GM19238 (cell line): Measurements from ENCODE around the gene ZNF536.
"Not testable (repeated sequence)": the region's sequence is repeated elsewhere in the genome, so short reads cannot be mapped to it uniquely, and the experiment has no call there.

Source experiments
- DNase-seq: peaks from one replicate; pipeline ENCODE4 v3.0.0; 2011; ENCODE audit warnings: low spot score; ENCODE audit not compliant: insufficient read length

The ZNF536 gene

GRCh38 chr19:30341611-30342201 is 30.5 kb upstream of the ZNF536 start:
- DNase-seq, result no peak

DNA sequence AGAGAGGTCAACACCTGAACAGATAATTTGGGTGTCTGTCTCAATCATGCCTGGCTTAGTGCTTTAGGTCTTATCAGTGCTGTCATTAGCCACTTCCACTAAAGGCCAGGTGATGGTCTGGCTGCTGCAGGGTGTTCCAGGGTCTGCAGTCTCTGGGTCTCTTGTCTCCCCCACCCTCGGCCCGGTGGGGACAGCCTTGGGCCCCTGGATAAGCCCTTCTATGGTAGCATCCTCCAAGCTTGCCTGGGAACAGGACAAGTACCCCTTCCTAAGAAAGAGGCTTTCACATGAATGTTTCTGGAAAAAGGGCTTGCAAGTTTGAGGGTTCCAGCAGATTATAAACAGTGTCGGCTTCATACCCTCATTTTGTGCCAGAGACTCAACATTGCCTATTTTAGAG is 29.3 kb upstream of the ZNF536 start:
- DNase-seq, result no peak

GRCh38 chr19:30344446-30345425 is 27.4 kb upstream of the ZNF536 start:
- no peak for DNase-seq

- no peak for DNase-seq
These were observed 26.5 kb upstream of the ZNF536 start for GRCh38 chr19:30345686-30346085.

DNA sequence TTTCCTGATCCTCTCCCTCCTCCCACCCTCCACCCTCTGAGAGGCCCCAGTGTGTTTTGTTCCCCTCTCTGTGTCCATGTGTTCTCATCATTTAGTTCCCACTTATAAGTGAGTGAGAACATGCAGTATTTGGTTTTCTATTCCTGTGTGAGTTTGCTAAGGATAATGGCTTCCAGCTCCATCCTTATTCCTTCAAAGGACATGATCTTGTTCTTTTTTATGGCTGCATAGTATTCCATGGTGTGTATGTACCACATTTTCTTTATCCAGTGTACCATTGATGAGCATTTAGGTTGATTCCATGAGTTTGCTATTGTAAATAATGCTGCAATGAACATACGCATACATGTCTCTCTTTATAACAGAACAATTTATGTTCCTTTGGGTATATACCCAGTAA is 25.7 kb upstream of the ZNF536 start:
- DNase-seq, result not testable (repeated sequence)

DNA sequence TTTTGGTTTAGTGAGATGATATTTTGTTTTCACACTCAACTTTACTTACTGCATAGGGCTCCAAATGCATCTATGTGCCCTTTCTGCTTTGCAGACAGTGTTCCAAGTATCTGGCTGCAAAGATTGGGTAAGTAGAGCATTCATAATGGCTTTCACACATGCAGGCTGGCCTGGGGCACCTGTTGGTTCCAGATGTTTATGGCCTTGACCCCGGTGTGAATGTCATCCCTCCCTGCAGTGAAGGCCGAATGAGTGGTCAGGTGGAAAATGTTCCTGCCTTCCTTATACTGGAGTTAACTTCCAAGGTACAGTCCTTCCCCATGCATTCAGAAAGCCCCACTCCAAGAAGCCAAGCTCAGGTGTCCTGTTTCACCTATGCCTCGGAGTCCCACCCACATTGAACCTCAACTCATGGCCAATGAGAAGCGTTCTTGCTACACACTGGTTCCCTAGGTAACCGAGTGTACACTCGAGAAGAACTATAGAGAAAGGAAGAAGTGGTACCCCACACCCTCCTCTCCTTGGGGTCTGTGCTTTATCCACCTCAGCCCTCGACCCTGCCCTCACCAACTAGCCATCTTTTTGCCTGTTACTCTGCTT is 23.0 kb upstream of the ZNF536 start:
- DNase-seq, result no peak

DNA sequence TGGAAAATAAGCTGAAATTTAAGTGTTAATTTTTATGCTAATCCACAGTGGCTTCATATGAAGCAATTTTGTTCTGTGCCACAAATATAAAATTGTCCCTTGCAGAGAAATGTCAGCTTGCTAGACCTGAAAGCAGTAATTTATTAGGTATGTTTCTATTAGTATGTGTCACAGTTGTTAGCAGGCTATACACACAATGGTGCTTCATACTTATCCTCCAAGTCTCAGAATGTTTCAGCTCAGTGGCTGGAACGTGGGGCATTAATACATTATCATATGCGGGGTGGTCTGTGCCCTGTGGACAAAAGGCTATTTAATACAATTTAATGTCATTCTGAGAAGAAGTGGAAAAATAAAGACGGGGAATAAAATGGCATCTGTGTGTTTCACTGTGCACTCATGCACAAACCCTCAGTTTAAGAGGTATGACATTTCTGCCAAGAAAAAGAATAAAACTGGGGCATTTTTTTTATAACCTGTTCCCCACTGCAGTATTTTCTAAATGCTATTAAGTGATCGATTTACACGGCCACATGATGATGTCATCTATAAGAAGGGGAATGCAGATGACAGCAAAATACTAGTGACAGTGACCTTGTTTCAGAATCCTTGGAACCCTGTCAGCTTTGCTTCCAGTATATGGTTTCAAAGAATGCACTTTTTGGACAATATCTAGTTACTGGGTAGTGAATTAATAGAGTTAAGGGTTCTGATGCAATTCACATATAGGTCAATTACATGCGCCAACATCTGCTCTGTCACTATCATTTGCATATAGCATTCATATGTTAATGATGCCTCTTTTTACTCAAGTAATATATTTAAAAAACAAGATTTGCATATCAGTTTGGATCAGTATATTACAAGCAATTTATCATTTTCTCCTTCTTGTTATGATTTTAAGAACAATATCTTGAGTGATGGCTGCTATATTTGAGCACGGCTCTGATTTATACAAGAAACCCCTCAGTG is 21.2 kb upstream of the ZNF536 start:
- no peak for DNase-seq

GRCh38 chr19:30351774-30352173 is 20.4 kb upstream of the ZNF536 start:
- no peak for DNase-seq

GRCh38 chr19:30353394-30353945 is 18.7 kb upstream of the ZNF536 start:
- DNase-seq, result no peak

GRCh38 chr19:30355586-30355985 is 16.6 kb upstream of the ZNF536 start:
- DNase-seq, result no peak

DNA sequence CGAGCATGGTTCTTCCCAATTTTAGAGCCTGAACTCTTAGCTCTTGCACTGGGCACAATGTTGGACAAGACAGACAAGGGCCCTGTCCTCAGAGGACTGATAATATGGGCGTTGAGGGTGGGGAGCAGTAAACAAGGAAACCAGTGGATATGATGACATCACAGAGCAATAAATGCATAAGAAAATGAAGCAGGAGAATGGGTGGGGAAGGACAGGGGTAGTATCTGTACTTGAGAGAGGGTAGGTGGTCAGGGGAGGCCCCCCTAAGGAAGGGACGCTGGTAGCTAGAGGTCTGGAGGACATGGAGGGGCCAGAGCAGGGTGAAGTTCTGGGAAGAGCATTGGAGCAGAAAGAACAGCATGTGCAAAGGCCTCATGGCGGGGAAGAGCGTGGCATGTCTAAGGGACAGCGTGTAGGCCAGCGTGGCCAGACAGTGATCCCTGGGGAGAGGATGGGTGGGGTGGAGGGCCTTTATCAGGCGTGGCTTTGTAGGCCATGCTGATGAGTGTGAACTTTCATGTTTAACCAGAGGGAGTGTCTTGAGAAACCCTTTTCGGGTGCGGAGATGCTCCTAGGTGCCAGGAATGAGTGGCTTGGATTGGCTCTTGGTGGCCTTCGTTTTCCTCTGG is 15.1 kb upstream of the ZNF536 start:
- DNase-seq, result no peak

DNA sequence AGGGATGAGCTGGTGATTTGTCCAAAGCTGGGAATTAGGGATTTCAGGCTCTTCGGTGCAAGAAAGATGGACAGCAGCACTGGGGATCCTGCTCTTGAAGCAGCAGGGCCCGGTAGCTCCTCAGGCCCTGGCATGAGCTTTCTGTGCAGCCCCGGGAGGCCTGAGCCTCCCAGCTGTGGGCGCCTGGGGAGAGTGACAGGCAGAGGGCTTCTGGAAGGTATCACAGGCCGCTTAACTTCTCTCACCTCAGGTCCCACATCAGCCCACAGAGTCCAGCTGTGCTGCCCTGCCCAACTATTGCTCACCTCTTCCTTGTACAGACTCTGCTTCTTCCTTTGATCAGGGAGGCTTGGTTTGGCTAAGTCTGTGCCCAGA is 14.6 kb upstream of the ZNF536 start:
- DNase-seq, result no peak

DNA sequence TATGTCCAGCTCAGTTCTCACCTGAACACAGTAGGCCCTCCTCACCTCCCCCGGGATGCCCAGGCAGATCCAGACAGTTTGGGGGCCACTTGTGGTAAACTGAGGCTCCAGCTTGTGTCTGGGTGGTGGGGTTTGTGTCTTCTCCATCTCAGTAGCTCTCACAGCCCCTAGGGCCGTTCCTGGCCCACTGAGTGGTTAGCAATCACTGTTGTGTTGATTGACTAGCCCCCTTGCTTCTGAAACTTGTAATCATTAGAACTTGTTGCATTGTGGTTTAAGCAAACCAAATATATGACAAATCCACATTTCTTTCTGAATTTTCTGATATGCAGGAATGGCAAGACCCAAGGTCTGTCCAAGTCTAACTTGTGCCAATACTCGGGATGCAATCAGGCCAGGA is 13.9 kb upstream of the ZNF536 start:
- no peak for DNase-seq

DNA sequence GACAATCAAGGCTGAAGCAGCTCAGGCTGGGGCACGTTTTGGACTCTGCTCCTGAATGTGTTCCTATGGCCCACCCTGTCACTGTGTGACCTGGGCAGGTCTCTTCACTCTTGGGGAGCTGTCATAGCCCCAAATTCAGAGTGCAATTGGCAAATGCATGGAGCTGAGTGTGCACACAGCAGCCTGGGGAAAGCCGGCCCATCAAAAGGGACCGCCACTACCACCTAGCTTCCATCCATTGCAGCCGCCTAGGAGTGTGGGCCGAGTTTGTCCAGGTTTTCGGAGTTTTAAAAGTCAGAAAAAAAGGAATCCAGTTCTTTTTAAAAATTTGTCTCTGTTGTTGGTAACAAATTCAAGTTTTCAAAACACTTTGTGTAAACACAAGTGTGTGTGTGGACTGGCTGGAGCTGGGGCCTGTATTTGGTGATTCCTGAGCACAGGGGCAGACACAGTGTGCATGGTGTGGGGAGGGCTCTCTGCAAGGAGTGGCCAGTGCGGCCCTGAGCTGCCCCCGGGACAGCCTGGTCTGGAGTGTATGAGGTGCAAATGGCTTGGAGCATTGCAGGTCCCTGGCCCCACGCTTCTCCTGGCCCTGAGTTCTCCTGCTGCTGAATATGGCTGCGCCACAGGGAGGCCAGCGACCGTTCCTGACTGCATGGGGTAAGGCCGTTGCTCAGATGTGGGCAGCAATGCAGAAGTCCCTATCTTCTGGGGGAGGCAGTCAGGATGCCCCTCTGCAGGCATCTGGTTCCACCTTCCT is 13.2 kb upstream of the ZNF536 start:
- DNase-seq, result no peak

DNA sequence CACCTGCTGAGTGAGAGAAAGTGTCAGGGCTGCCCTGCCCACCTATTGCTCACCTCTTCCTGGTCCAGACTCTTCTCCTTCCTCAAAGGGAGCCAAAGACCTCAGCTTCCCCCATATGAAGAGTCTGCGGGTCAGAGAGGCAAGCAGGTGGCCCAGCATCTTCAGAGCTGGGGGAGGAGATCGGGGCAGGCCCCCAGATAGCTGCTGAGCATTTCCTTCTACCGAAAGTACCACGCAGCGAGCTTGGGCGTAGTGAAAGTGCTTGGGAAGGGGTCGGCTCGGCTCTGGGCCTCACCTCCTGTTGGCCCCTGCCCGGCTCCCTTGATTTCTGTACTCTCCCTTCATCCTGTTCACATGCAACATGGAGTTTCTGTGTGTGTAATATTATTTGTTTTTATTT is 12.2 kb upstream of the ZNF536 start:
- no peak for DNase-seq

DNA sequence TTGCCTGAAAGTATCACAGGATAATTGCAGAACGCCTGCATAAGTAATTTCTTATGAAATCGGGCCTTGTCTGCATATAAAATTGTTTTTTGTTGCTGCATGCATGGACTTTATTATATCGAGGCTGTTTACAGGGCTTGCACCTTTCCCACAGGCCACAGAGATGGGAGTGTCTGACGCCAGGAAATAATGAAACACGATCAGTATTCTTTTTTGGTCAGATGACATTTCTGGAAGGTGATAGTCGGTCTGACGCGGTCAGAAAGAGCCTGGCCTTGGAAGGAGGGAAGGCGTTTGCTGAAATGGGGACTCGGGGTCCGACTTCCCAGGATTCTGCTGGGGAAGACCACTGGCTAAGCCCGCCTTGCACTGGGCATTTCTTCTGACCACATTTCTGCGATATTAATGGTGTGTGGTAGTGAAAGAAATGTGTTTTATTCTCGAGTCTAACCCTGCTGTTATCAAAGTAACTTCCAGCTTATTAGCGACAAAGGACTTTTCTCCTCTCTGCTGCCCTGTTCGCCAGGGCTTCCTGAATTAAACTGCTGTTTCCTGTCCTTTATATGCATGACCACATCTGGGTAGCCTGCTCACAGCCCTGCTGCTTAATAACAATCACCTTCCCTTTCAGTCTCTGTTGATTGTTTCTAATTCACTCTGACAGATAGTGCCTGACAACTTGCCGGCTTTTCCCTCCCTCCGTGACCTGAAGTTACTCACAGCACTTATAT is 11.6 kb upstream of the ZNF536 start:
- no peak for DNase-seq

DNA sequence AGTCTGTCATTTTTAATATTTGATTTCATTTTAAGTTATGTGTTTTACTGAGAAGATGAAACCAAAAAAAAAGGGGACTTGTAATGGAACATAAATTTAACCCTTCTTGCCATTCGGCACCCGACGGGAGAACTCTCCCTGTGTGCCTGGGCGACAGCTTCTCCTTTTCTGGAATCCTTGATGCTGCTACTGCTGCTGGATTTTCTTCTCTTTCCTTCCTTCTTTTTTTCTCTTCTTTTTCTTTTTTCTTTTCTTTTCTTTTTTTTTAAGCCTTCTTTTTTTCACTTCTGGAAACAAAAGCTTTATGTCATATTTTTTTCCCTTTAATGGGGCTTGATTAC is 11.1 kb upstream of the ZNF536 start:
- no peak for DNase-seq

DNA sequence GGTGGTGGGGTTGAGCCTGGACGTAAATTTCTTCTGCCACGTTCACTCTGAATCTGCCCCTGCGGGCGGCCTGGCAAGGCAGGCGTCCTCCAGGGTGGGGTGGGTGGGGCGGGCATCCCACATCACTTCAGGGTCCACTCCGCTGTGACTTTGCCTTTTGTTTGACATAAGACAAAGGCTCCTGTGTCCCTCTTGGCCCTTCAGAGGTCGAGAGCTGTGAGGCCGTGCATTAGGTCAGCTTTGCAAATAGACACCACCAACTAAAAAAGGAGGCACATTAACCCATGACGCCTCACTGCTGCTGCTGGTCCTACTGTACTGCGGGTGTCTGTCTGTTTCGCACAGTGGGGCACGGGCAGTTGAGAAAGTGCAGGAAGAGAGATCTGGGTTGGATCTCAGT is 10.5 kb upstream of the ZNF536 start:
- DNase-seq, result no peak

DNA sequence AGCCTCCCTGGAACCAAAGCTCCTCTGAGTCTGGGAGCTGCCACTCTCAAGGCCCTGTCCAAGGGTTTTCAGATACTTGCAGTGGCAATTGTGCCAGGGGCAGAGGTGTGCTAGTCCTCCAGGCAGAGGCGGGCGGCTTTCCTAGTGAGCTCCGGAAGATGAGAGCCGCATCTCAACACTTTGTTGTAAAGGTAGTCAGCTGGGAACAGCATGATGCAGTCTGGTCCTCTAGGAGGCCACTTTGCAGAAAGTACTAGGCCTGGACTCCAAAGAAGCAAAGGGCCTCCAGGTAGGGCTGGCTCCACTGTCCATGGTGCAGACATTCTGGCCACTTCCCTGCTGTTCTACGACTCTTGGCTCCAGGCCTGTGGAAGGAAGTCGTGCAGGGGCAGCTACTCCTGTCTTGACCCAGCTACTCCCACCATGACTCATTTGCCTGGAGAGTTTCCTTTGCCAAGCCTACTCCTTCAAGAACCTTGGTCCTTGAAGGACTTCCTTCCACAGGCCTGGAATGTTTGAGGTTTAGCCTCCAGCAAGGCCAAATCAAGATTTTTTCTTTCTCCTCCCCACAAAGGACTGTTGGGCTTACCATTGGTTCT is 9.9 kb upstream of the ZNF536 start:
- DNase-seq, result no peak
